Glutamatergic neuron (in vitro differentiated cells): Measurements from ENCODE around the gene TRMT61A. TPM values are rescaled to one million over a fixed set of nuclear protein-coding genes. Genes with fewer than 3 reads are reported as not detected.
A peak's percentile ranks its signal among the peaks of the same experiment; 100 is the strongest.

ENCODE experiments used
- DNase-seq: peaks from one replicate; pipeline ENCODE4 v3.0.0; 2022
- H3K27ac Mint-ChIP-seq: one replicate; pipeline ENCODE4 v1.8.0; 2020; ENCODE audit warnings: mild to moderate bottlenecking, mixed read lengths, inconsistent platforms; ENCODE audit not compliant: unreplicated experiment
- H3K27me3 Mint-ChIP-seq: one replicate; pipeline ENCODE4 v1.8.0; 2020; ENCODE audit warnings: mild to moderate bottlenecking, moderate library complexity, mixed read lengths, inconsistent platforms; ENCODE audit not compliant: unreplicated experiment
- H3K36me3 Mint-ChIP-seq: one replicate; pipeline ENCODE4 v1.8.0; 2020; ENCODE audit warnings: mild to moderate bottlenecking, mixed read lengths, inconsistent platforms; ENCODE audit not compliant: unreplicated experiment
- H3K4me1 Mint-ChIP-seq: one replicate; pipeline ENCODE4 v1.8.0; 2020; ENCODE audit warnings: mild to moderate bottlenecking, low read depth, mixed read lengths, inconsistent platforms; ENCODE audit not compliant: unreplicated experiment
- H3K4me3 Mint-ChIP-seq: one replicate; pipeline ENCODE4 v1.8.0; 2020; ENCODE audit warnings: mild to moderate bottlenecking, mixed read lengths, inconsistent platforms; ENCODE audit not compliant: unreplicated experiment
- H3K9me3 Mint-ChIP-seq: one replicate; pipeline ENCODE4 v1.8.0; 2020; ENCODE audit warnings: mild to moderate bottlenecking, moderate library complexity, mixed read lengths, inconsistent platforms; ENCODE audit not compliant: unreplicated experiment
- total RNA-seq: library from RNA; stranded (reverse); fragmentation: NEBNext Ultra II Directional; extraction: Animal tissue kit (Norgen Biotek cat#: 25700); gene quantifications from one replicate; pipeline ENCODE4 v1.2.1, GENCODE V29; 2021; ENCODE audit not compliant: unreplicated experiment
- TF ChIP-seq, protein P1 (sequence below): fragments of 200-600 bp; sonication (generic); IDR thresholded peaks from one replicate; pipeline ENCODE4 v1.5.0; 2021; ENCODE audit not compliant: partially characterized antibody, unreplicated experiment

Gene TRMT61A
- total RNA-seq, 1 donor from 2014 or later: 7.8 TPM

DNA sequence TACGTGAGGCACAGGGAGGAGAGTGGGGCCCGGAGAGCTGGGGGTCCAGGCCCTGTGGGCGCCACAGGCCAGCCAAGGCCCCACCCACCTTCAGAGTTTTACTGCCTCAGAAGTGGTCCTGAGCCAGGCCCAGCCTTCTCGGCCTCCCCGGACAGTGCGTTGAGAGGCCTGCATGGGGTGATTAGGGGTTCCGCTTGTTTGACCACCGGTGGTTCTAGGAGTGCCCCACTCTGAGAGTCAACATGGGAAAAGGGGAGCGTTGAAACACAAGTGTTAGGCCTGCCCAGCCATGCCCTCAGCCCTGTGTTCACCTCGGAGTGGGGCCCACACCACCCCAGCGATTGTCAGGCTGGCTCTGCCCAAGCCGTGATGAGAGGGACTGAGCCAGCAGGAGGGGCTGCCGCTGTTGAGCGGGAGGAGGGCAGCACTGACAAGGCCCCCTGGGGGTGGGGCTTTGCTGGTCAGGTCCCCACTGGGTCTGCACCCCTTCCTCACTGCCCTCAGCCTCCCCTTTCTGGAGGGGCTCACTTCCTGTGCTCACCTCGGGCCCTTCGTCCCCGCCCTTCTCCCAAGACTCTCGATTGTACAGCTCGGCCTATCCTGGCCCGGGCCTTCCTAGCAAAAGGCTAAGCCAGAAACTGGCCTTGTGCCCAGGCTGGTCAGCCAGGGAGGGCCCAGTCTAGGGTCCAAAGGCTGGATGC, 11.1 kb upstream of the TRMT61A start:
- H3K36me3 Mint-ChIP-seq: no peaks in the 10 kb centered on the region

GRCh38 chr14:103518422-103519042, 10.5 kb upstream of the TRMT61A start:
- Mint-ChIP-seq H3K27me3 (peaks cover 17% of the 10 kb centered on the region), H3K4me3 (peak overlapping the region; percentile 77), H3K4me1 (peaks cover 9% of the 10 kb centered on the region), H3K9me3 (peaks cover 26% of the 10 kb centered on the region), H3K27ac (peak overlapping the region; percentile 86), H3K36me3 (no peaks in the 10 kb centered on the region)
- DNase-seq: peak; percentile 83
- TF ChIP-seq, protein P1, sequence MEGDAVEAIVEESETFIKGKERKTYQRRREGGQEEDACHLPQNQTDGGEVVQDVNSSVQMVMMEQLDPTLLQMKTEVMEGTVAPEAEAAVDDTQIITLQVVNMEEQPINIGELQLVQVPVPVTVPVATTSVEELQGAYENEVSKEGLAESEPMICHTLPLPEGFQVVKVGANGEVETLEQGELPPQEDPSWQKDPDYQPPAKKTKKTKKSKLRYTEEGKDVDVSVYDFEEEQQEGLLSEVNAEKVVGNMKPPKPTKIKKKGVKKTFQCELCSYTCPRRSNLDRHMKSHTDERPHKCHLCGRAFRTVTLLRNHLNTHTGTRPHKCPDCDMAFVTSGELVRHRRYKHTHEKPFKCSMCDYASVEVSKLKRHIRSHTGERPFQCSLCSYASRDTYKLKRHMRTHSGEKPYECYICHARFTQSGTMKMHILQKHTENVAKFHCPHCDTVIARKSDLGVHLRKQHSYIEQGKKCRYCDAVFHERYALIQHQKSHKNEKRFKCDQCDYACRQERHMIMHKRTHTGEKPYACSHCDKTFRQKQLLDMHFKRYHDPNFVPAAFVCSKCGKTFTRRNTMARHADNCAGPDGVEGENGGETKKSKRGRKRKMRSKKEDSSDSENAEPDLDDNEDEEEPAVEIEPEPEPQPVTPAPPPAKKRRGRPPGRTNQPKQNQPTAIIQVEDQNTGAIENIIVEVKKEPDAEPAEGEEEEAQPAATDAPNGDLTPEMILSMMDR: peak; percentile 85

More for the DNA sequence above, 11.1 kb upstream of the TRMT61A start:
- Mint-ChIP-seq H3K27ac (peak overlapping the region; percentile 64), H3K4me1 (peaks cover 8% of the 10 kb centered on the region), H3K9me3 (peaks cover 24% of the 10 kb centered on the region), H3K4me3 (no peak overlapping the region), H3K27me3 (peaks cover 15% of the 10 kb centered on the region)
- TF ChIP-seq, protein P1: no peak
- DNase-seq: no peak

- Mint-ChIP-seq H3K4me3 (peak overlapping the region; percentile 77), H3K4me1 (peaks cover 12% of the 10 kb centered on the region), H3K36me3 (no peaks in the 10 kb centered on the region), H3K9me3 (peaks cover 28% of the 10 kb centered on the region), H3K27ac (peak overlapping the region; percentile 86), H3K27me3 (peaks cover 22% of the 10 kb centered on the region)
- TF ChIP-seq, protein P1: no peak
- DNase-seq: no peak
These were observed 9.8 kb upstream of the TRMT61A start for GRCh38 chr14:103519043-103519836.

DNA sequence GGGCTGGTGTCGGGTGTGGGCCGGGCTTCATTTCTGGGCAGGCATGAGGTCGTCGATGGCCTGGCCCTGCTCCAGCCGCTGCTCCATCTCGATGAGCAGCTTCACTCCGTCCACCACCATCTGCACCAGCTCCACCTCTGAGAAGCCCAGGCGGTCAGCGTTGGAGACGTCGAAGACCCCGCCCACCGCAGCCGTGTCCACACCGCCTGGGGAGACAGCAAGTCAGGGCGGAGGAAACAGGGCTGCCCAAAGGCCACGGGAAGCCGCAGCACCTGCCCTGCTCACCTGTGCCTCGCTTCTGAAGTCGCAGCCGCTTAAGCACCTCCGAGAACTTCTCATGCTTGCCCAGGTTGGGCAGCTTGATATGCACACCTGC, 9.2 kb upstream of the TRMT61A start:
- Mint-ChIP-seq H3K4me1 (peaks cover 8% of the 10 kb centered on the region), H3K36me3 (no peaks in the 10 kb centered on the region), H3K27ac (peak overlapping the region; percentile 86), H3K4me3 (peak overlapping the region; percentile 77), H3K27me3 (peaks cover 22% of the 10 kb centered on the region), H3K9me3 (peaks cover 23% of the 10 kb centered on the region)
- peak; percentile 54 for DNase-seq
- TF ChIP-seq, protein P1: no peak

- DNase-seq: no peak
- Mint-ChIP-seq H3K27ac (peak overlapping the region; percentile 86), H3K27me3 (peaks cover 24% of the 10 kb centered on the region), H3K4me3 (peak overlapping the region; percentile 77), H3K9me3 (peaks cover 22% of the 10 kb centered on the region), H3K4me1 (peaks cover 12% of the 10 kb centered on the region), H3K36me3 (no peaks in the 10 kb centered on the region)
- TF ChIP-seq, protein P1: no peak
These were observed 8.7 kb upstream of the TRMT61A start for GRCh38 chr14:103520269-103520656.
